ENCODE results near the gene PLEKHG7. TPM values are rescaled to one million over a fixed set of nuclear protein-coding genes. Genes with fewer than 3 reads are reported as not detected.
A peak's percentile ranks its signal among the peaks of the same experiment; 100 is the strongest.

Gene PLEKHG7
- polyA plus RNA-seq, 1 donor (not counting 4 experiments of a cell fraction or from before 2014, with no cell fraction given) = not detected

DNA sequence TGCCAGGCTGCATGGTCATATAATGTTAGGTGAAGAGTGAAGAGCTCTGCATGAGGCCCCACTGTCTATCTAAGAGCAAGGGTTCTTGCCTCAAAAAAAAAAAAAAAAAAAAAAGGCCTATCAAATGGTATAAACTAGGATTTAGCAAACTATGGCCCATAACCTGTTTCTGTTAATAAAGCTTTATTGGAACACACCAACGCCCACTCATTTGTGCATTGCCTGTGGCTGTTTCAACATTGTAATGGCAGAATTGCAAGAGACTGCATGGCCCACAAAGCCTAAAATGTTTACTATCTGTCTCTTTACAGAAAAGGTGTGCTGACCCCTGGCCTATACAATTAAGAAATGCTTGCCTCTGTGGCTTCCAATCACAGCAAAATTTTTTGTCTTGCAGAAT lies 12.8 kb downstream of the PLEKHG7 start:
- FAIRE-seq (no peak), DNase-seq (ENCODE audit: low read depth, low spot score) (no peak)
- no peak overlapping the region for H3K27ac ChIP-seq (ENCODE audit: control insufficient read depth, insufficient read depth, low read length)
- no peaks in the 10 kb centered on the region for H4K20me1 ChIP-seq (ENCODE audit: control insufficient read depth, extremely low read depth, insufficient read depth, low read length)
- no peaks in the 10 kb centered on the region for H3K4me1 ChIP-seq (ENCODE audit: control insufficient read depth, extremely low read depth, insufficient read depth, low read length)
- TF ChIP-seq EZH2 (IDR thresholded peaks at IDR 0.05; ENCODE audit: low read length) = no peak
- TF ChIP-seq, protein P1, sequence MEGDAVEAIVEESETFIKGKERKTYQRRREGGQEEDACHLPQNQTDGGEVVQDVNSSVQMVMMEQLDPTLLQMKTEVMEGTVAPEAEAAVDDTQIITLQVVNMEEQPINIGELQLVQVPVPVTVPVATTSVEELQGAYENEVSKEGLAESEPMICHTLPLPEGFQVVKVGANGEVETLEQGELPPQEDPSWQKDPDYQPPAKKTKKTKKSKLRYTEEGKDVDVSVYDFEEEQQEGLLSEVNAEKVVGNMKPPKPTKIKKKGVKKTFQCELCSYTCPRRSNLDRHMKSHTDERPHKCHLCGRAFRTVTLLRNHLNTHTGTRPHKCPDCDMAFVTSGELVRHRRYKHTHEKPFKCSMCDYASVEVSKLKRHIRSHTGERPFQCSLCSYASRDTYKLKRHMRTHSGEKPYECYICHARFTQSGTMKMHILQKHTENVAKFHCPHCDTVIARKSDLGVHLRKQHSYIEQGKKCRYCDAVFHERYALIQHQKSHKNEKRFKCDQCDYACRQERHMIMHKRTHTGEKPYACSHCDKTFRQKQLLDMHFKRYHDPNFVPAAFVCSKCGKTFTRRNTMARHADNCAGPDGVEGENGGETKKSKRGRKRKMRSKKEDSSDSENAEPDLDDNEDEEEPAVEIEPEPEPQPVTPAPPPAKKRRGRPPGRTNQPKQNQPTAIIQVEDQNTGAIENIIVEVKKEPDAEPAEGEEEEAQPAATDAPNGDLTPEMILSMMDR (optimal IDR thresholded peaks at IDR 0.05 in 1 of 3, IDR thresholded peaks at IDR 0.05 in 1 of 3, conservative IDR thresholded peaks at IDR 0.05 in 1 of 3; ENCODE audit: extremely low read depth in 1 of 3, insufficient read depth in 2 of 3, low read length in 3 of 3) = no peak
- H2AFZ ChIP-seq (ENCODE audit: control insufficient read depth, low read length) = no peak overlapping the region
- no peaks in the 10 kb centered on the region for H3K27me3 ChIP-seq (ENCODE audit: control insufficient read depth, extremely low read depth, insufficient read depth, low read length)
- no peaks in the 10 kb centered on the region for H3K36me3 ChIP-seq (ENCODE audit: control insufficient read depth in 2 of 2, extremely low read depth in 1 of 2, insufficient read depth in 2 of 2, low read length in 2 of 2)
- no peak overlapping the region for H3K9ac ChIP-seq (ENCODE audit: control insufficient read depth, extremely low read depth, insufficient read depth, low read length)
- H3K9me3 ChIP-seq (ENCODE audit: control insufficient read depth, low read depth, low read length) = no peaks in the 10 kb centered on the region
- H3K4me3 ChIP-seq (ENCODE audit: control insufficient read depth in 2 of 3, extremely low read depth in 1 of 3, insufficient read depth in 2 of 3, low read depth in 1 of 3, low read length in 3 of 3) = no peak overlapping the region
- H3K79me2 ChIP-seq (ENCODE audit: control insufficient read depth, insufficient read depth, low read length) = no peaks in the 10 kb centered on the region
- dilution Hi-C loops (cut with MboI; ENCODE audit: extremely low pct_ligation_motif_present, low sequenced_read_pairs) = no loop called here
- H3K9me1 ChIP-seq (ENCODE audit: control insufficient read depth, extremely low read depth, insufficient read depth, low read length) = no peaks in the 10 kb centered on the region
- H3K4me2 ChIP-seq (ENCODE audit: control insufficient read depth, extremely low read depth, insufficient read depth, low read depth, low read length) = no peak overlapping the region

DNA sequence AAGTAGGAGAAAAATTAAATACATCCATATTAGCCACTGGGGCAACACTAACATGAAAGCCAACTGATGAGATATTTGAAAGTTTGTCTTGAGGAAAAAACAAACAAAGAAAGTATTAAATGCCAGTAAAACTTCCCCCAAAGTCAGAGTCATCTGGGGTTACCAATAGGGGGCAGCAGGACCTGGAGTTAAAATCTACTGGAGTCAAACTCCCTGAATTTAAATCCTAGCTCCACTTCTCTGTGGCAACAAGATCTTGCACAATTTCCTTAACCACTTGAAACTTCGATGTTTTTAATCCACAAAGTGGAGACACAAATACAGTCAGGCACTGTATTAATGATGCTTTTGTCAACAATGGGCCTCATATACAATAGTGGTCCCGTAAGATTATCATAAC lies 14.4 kb downstream of the PLEKHG7 start:
- Histone ChIP-seq H3K36me3 (ENCODE audit: control insufficient read depth in 2 of 2, extremely low read depth in 1 of 2, insufficient read depth in 2 of 2, low read length in 2 of 2) (no peaks in the 10 kb centered on the region), H4K20me1 (ENCODE audit: control insufficient read depth, extremely low read depth, insufficient read depth, low read length) (no peaks in the 10 kb centered on the region), H3K4me2 (ENCODE audit: control insufficient read depth, extremely low read depth, insufficient read depth, low read depth, low read length) (no peak overlapping the region), H3K4me1 (ENCODE audit: control insufficient read depth, extremely low read depth, insufficient read depth, low read length) (no peaks in the 10 kb centered on the region), H2AFZ (ENCODE audit: control insufficient read depth, low read length) (no peak overlapping the region), H3K9me1 (ENCODE audit: control insufficient read depth, extremely low read depth, insufficient read depth, low read length) (no peaks in the 10 kb centered on the region), H3K9ac (ENCODE audit: control insufficient read depth, extremely low read depth, insufficient read depth, low read length) (no peak overlapping the region), H3K4me3 (ENCODE audit: control insufficient read depth in 2 of 3, extremely low read depth in 1 of 3, insufficient read depth in 2 of 3, low read depth in 1 of 3, low read length in 3 of 3) (no peak overlapping the region), H3K27me3 (ENCODE audit: control insufficient read depth, extremely low read depth, insufficient read depth, low read length) (no peaks in the 10 kb centered on the region), H3K79me2 (ENCODE audit: control insufficient read depth, insufficient read depth, low read length) (no peaks in the 10 kb centered on the region), H3K27ac (ENCODE audit: control insufficient read depth, insufficient read depth, low read length) (no peak overlapping the region), H3K9me3 (ENCODE audit: control insufficient read depth, low read depth, low read length) (no peaks in the 10 kb centered on the region)
- FAIRE-seq (no peak), DNase-seq (ENCODE audit: low read depth, low spot score) (no peak)
- TF ChIP-seq EZH2 (IDR thresholded peaks at IDR 0.05; ENCODE audit: low read length) = no peak
- TF ChIP-seq, protein P1 (optimal IDR thresholded peaks at IDR 0.05 in 1 of 3, IDR thresholded peaks at IDR 0.05 in 1 of 3, conservative IDR thresholded peaks at IDR 0.05 in 1 of 3; ENCODE audit: extremely low read depth in 1 of 3, insufficient read depth in 2 of 3, low read length in 3 of 3) = peak; percentile 16 to 41 (median 37)
- dilution Hi-C loops (cut with MboI; ENCODE audit: extremely low pct_ligation_motif_present, low sequenced_read_pairs) = no loop called here
